Naive thymus-derived CD4-positive, alpha-beta T cell (primary cell): ENCODE results near the gene MARK4. TPM values are rescaled to one million over a fixed set of nuclear protein-coding genes. Genes with fewer than 3 reads are reported as not detected.

Experiments used
- ATAC-seq: fragments of 150-1000 bp; cut with Tn5 transposase; 2 replicates; pipeline ENCODE4 v1.10.0; 2021; ENCODE audit warnings: mild to moderate bottlenecking, moderate library complexity
- CTCF ChIA-PET: fragments of 350-600 bp; sonication (Branson Sonifier 250); formaldehyde crosslinking; loops from one replicate; lab custom pipeline; 2021; ENCODE audit warnings: antibody characterized with exemption; lab: Charles Lee
- POLR2A ChIA-PET: fragments of 350-600 bp; sonication (Branson Sonifier 250); formaldehyde crosslinking; loops from one replicate; lab custom pipeline; 2021; ENCODE audit warnings: antibody characterized with exemption, inconsistent platforms; lab: Charles Lee
- DNase-seq, 9 donors: peaks; one replicate each; pipeline versions ENCODE4 v3.0.0 to v3.0.0-alpha.2; 2020 to 2022; ENCODE audit warnings: mixed read lengths in 1 of 9
- H3K27ac ChIP-seq: one replicate; pipeline ENCODE4 v1.7.0; 2013; ENCODE audit warnings: mild to moderate bottlenecking, low read depth, low read length, moderate library complexity
- H3K27me3 ChIP-seq, 2 donors: one replicate each; pipeline ENCODE4 v1.7.0; 2013; ENCODE audit warnings: low read length in 2 of 2, mild to moderate bottlenecking in 2 of 2, moderate library complexity in 2 of 2; ENCODE audit not compliant: control insufficient read depth in 2 of 2, insufficient read depth in 2 of 2
- H3K36me3 ChIP-seq, 3 experiments: 1 replicate in 2 of 3; 2 replicates in 1 of 3; pipeline ENCODE4 v1.7.0; 2013; ENCODE audit warnings: low read length in 3 of 3, mild to moderate bottlenecking in 3 of 3, moderate library complexity in 1 of 3; ENCODE audit not compliant: insufficient read depth in 3 of 3, control insufficient read depth in 2 of 3
- H3K4me1 ChIP-seq, 2 donors: one replicate each; pipeline ENCODE4 v1.7.0; 2013; ENCODE audit warnings: low read length in 2 of 2, mild to moderate bottlenecking in 2 of 2, moderate library complexity in 1 of 2; ENCODE audit not compliant: control insufficient read depth in 2 of 2, insufficient read depth in 2 of 2
- H3K4me3 ChIP-seq: 2 replicates; pipeline ENCODE4 v1.7.0; 2013; ENCODE audit warnings: mild to moderate bottlenecking, low read length
- H3K9me3 ChIP-seq, 3 experiments: 1 replicate in 2 of 3; 2 replicates in 1 of 3; pipeline ENCODE4 v1.7.0; 2013; ENCODE audit warnings: low read length in 3 of 3; ENCODE audit not compliant: control insufficient read depth in 2 of 3
- H3K27ac Mint-ChIP-seq, 9 donors: one replicate each; pipeline ENCODE4 v1.8.0; 2020 to 2022; ENCODE audit warnings: mixed read lengths in 9 of 9, mild to moderate bottlenecking in 8 of 9, moderate library complexity in 5 of 9, inconsistent platforms in 2 of 9
- H3K27me3 Mint-ChIP-seq, 5 donors: one replicate each; pipeline ENCODE4 v1.8.0; 2021 to 2022; ENCODE audit warnings: mixed read lengths in 5 of 5, mild to moderate bottlenecking in 1 of 5
- H3K36me3 Mint-ChIP-seq, 5 donors: one replicate each; pipeline ENCODE4 v1.8.0; 2020 to 2022; ENCODE audit warnings: mixed read lengths in 5 of 5, mild to moderate bottlenecking in 3 of 5, inconsistent platforms in 1 of 5
- H3K4me1 Mint-ChIP-seq, 7 donors: one replicate each; pipeline ENCODE4 v1.8.0; 2020 to 2022; ENCODE audit warnings: mixed read lengths in 7 of 7, mild to moderate bottlenecking in 3 of 7, inconsistent platforms in 1 of 7
- H3K4me3 Mint-ChIP-seq, 10 donors: one replicate each; pipeline ENCODE4 v1.8.0; 2020 to 2022; ENCODE audit warnings: mild to moderate bottlenecking in 10 of 10, mixed read lengths in 10 of 10, moderate library complexity in 6 of 10, inconsistent platforms in 2 of 10
- H3K9me3 Mint-ChIP-seq, 11 donors: one replicate each; pipeline ENCODE4 v1.8.0; 2020 to 2022; ENCODE audit warnings: mixed read lengths in 11 of 11, mild to moderate bottlenecking in 4 of 11, inconsistent platforms in 1 of 11, moderate library complexity in 1 of 11
- intact Hi-C, 2 donors: fragments of 100-400 bp; cut with micrococcal nuclease; formaldehyde crosslinking; loops; one replicate each; pipeline ENCODE4 v1.15.1; 2023
- polyA plus RNA-seq, 2 donors: library from polyadenylated mRNA; unstranded; fragments of 300-500 nt; fragmentation: Illumina TruSeq; gene quantifications; one replicate each; pipeline ENCODE4 v1.2.3, GENCODE V29; 2021
- total RNA-seq, 6 experiments: library from RNA in 5 of 6; stranded (reverse) in 5 of 6; gene quantifications; 1 replicate in 5 of 6; 2 replicates in 1 of 6; pipeline ENCODE4 v1.2.3 and lab custom pipeline; 2021 to 2026

The MARK4 gene
- total and polyA plus RNA-seq, 7 experiments from 2014 or later: 0.70 to 39.2 (median 22.8) TPM

DNA sequence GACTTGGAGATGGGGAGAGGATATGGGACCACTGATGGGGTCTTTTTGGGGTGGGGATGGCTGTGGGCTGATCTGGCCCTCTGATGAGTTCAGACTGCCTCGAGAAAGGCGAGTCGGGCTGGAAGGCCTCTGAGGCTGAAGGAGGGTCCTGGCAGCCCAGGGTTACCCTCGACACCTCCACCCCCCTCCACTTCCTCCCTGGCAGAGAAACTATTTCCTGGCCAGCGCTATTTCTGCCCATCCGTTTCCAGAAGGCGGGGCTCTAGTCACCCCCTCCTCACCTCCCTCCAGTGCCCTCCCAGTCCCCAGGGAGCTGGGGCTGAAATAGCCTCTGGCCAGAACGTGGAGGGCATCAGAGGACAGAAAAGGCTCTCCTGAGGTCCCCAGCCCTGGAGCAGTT is 15.6 kb upstream of the MARK4 start:
- ChIA-PET POLR2A (no interaction called here), CTCF (no interaction called here)
- Mint-ChIP-seq H3K9me3 (peaks cover 0 to 6% (median 0%) of the 10 kb centered on the region in 11 donors), H3K36me3 (peaks cover 0 to 6% (median 0%) of the 10 kb centered on the region in 5 donors), H3K4me3 (no peak overlapping the region), H3K27me3 (peaks cover 25 to 53% (median 34%) of the 10 kb centered on the region in 5 donors), H3K4me1 (peaks cover 0 to 9% (median 0%) of the 10 kb centered on the region in 7 donors), H3K27ac (no peak overlapping the region)
- peaks cover 0 to 7% of the 10 kb centered on the region in 2 donors for H3K27me3 ChIP-seq
- H3K27ac ChIP-seq: no peak overlapping the region
- no peaks in the 10 kb centered on the region for H3K9me3 ChIP-seq
- ATAC-seq (no peak), DNase-seq (no peak)
- H3K4me3 ChIP-seq: no peak overlapping the region
- no peaks in the 10 kb centered on the region for H3K4me1 ChIP-seq
- no peaks in the 10 kb centered on the region for H3K36me3 ChIP-seq
- intact Hi-C loops: no loop called here

DNA sequence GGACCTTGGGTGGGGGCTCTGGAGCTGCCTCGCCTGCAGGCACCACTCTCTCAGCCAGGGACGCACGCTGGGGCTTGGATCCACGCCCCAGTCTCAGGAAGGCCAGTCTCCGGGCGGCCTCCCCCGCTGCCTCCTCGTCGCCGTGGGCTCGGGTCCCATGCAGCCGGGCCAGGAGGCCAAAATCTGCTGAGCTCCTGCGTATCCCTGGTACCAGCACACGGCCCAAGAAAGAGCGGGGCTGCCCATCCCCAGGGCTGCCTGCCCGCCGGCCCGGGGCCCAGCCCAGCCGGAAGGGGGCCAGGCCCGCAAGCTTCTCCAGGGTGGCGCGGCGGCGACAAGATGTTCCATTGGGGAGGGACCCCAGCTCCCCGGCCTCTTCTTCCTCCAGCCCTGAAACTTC is 12.5 kb upstream of the MARK4 start:
- ChIA-PET CTCF (no interaction called here), POLR2A (no interaction called here)
- intact Hi-C loops: no loop called here
- Histone ChIP-seq H3K4me3 (no peak overlapping the region), H3K27ac (no peak overlapping the region), H3K4me1 (no peaks in the 10 kb centered on the region), H3K36me3 (no peaks in the 10 kb centered on the region), H3K9me3 (no peaks in the 10 kb centered on the region), H3K27me3 (peaks cover 0 to 7% of the 10 kb centered on the region in 2 donors)
- Mint-ChIP-seq H3K27ac (no peak overlapping the region), H3K4me1 (peaks cover 0 to 9% (median 0%) of the 10 kb centered on the region in 7 donors), H3K27me3 (peaks cover 13 to 45% (median 30%) of the 10 kb centered on the region in 5 donors), H3K4me3 (no peak overlapping the region), H3K9me3 (peaks cover 0 to 6% (median 0%) of the 10 kb centered on the region in 11 donors), H3K36me3 (peaks cover 0 to 4% (median 0%) of the 10 kb centered on the region in 5 donors)
- ATAC-seq: no peak
- DNase-seq: no peak

DNA sequence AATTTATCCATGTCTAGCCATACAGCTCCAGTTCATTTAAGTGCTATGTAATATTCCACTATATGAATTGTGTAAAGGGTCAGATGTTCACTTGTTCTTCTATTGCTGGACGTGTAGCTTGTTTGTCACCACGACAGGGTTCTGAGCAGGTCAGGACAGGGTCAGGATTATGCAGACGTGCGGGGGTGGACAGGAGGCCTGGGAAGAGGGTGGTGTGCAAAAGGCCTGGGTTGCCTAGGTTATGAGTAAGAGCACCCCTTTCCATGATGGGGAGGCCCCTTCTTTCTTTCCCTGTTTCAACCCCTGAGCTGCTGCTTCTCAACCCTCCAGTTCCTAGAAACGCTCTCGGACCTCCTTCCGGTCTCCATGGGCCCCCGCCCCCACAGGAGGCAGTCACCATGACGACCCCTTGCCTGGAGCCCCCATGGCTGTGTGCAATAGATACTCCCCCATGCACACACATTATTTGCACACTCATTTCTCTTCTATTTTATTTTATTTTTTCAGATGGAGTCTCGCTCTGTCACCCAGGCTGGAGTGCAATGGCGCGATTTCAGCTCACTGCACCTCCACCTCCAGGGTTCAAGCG is 7.8 kb upstream of the MARK4 start:
- intact Hi-C loops: no loop called here
- Histone ChIP-seq H3K9me3 (no peaks in the 10 kb centered on the region), H3K27ac (no peak overlapping the region), H3K4me1 (no peaks in the 10 kb centered on the region), H3K27me3 (no peaks in the 10 kb centered on the region), H3K4me3 (no peak overlapping the region), H3K36me3 (no peaks in the 10 kb centered on the region)
- no peak overlapping the region for H3K4me3 Mint-ChIP-seq
- no peak overlapping the region for H3K27ac Mint-ChIP-seq
- H3K9me3 Mint-ChIP-seq: no peaks in the 10 kb centered on the region
- H3K4me1 Mint-ChIP-seq: peaks cover 0 to 4% (median 0%) of the 10 kb centered on the region in 7 donors
- DNase-seq: no peak
- CTCF ChIA-PET: no interaction called here
- ATAC-seq: no peak
- peaks cover 4 to 12% (median 8%) of the 10 kb centered on the region in 5 donors for H3K27me3 Mint-ChIP-seq
- POLR2A ChIA-PET: no interaction called here
- no peaks in the 10 kb centered on the region for H3K36me3 Mint-ChIP-seq

DNA sequence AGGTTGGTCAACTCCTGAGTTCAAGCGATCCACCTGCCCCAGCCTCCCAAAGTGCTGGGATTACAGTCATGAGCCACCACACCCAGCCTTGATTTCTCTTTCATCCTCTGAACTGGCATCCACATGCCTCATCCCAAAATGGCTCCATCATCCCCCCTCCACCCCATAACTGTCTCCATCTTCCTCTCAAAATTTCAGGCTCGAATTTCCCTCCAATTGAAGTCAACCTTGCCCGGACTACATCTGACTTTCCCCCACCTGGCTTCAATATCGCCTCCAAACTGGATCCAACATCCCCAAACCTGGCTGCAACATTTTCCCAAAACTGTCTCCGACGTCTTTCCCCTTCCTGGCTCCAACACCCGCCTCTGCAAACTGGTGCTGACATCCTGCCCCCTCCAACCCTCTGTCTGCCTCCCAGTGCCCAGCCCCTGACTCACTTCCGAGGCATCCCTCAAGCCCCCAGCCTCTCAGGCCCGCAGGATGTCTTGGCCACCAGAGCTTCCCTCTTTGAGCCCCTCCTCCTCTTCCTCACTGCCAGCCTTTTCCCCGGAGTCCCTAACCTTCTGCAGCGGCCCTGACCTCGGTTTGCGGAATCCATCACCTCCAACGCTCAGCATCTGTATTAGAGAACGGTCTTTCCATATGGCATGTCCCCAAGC is 6.8 kb upstream of the MARK4 start:
- Histone ChIP-seq H3K27ac (no peak overlapping the region), H3K36me3 (no peaks in the 10 kb centered on the region), H3K9me3 (no peaks in the 10 kb centered on the region), H3K4me1 (no peaks in the 10 kb centered on the region), H3K4me3 (no peak overlapping the region), H3K27me3 (no peaks in the 10 kb centered on the region)
- H3K4me1 Mint-ChIP-seq: peaks cover 0 to 10% (median 3%) of the 10 kb centered on the region in 7 donors
- intact Hi-C loops: no loop called here
- POLR2A ChIA-PET: no interaction called here
- no peak overlapping the region for H3K27ac Mint-ChIP-seq
- ATAC-seq: no peak
- CTCF ChIA-PET: no interaction called here
- no peak for DNase-seq
- H3K4me3 Mint-ChIP-seq: no peak overlapping the region
- H3K36me3 Mint-ChIP-seq: no peaks in the 10 kb centered on the region
- no peaks in the 10 kb centered on the region for H3K9me3 Mint-ChIP-seq
- H3K27me3 Mint-ChIP-seq: peaks cover 4 to 12% (median 8%) of the 10 kb centered on the region in 5 donors

DNA sequence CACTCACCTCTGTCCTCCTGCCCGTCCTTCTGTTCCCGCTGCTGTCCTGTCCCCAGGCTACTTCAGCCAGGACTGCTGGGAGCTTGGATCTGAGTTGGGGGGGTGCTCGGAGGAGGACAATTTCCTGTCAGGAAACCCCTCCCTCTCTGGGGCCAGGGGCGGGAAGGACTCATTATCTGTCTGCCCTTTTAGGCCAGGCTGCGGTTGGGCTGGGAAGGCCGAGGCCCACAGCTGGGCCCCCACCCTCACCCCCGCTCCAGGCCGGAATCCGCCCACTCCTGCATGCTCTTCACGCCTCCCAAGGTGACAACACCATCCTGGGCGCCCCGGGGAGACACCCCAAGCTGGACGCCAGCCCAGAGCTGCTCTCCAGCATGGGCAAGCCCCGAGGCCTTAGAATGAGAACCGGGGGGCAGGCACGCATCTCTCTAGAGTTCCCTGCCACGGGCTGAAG is 5.7 kb upstream of the MARK4 start, which contains the start of gene EXOC3L2:
EXOC3L2 (minus strand) TSS at position 74 of the 454 bp plus-strand sequence. CDS start 6,362 bp downstream, outside the sequence.
- H3K27ac Mint-ChIP-seq: no peak within 1 kb of the TSS
- no peaks in the 10 kb centered on the region for H3K36me3 Mint-ChIP-seq
- no peaks in the 10 kb centered on the region for H3K36me3 ChIP-seq
- no peak within 1 kb of the TSS for H3K4me3 ChIP-seq
- CTCF ChIA-PET: no interaction called here
- H3K4me1 Mint-ChIP-seq: peaks cover 0 to 12% (median 4%) of the 10 kb centered on the region in 7 donors
- H3K27me3 Mint-ChIP-seq: peaks cover 4 to 15% (median 8%) of the 10 kb centered on the region in 5 donors
- no peaks in the 10 kb centered on the region for H3K9me3 ChIP-seq
- H3K4me3 Mint-ChIP-seq: peak within 1 kb of the TSS in 1 of 10 donors; percentile 61
- H3K4me1 ChIP-seq: peaks cover 0 to 2% of the 10 kb centered on the region in 2 donors
- POLR2A ChIA-PET: interaction anchor here (0.6 kb wide), 1 partner anchor 89 kb away, joined by 3 read pairs; no protein-coding TSS in a partner anchor
- ATAC-seq (no peak), DNase-seq (no peak)
- no peaks in the 10 kb centered on the region for H3K27me3 ChIP-seq
- intact Hi-C loops: loop anchor here in 1 of 2 donors (5.0 kb wide), 1 partner anchor 343 kb away; no protein-coding TSS in a partner anchor
- H3K27ac ChIP-seq: no peak within 1 kb of the TSS
- no peaks in the 10 kb centered on the region for H3K9me3 Mint-ChIP-seq

DNA sequence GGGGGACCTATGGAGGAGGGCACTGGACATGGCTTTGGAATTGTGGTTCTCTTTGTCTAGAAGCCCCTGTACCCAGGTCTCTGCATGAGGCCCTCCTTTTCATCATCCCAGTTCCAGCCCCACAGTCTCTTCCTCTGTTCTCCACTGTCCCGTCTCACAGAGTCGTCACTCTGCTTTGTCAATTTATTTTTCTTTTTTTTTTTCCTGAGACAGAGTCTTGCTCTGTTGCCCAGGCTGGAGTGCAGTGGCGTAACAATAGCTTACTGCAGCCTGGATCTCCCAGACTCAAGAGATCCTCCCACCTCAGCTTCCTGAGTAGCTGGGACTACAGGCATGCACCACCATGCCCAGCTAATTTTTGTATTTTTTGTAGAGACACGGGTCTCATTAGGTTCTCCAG is 5.2 kb upstream of the MARK4 start:
- Histone ChIP-seq H3K4me3 (no peak overlapping the region), H3K4me1 (peaks cover 0 to 6% of the 10 kb centered on the region in 2 donors), H3K27ac (no peak overlapping the region), H3K9me3 (no peaks in the 10 kb centered on the region), H3K27me3 (no peaks in the 10 kb centered on the region), H3K36me3 (no peaks in the 10 kb centered on the region)
- ChIA-PET POLR2A (no interaction called here), CTCF (no interaction called here)
- Mint-ChIP-seq H3K4me3 (no peak overlapping the region), H3K27ac (no peak overlapping the region), H3K9me3 (peaks cover 0 to 1% (median 0%) of the 10 kb centered on the region in 11 donors), H3K4me1 (peaks cover 4 to 15% (median 9%) of the 10 kb centered on the region in 7 donors), H3K27me3 (peaks cover 4 to 17% (median 8%) of the 10 kb centered on the region in 5 donors), H3K36me3 (no peaks in the 10 kb centered on the region)
- intact Hi-C loops: loop anchor here in 1 of 2 donors (5.0 kb wide), 1 partner anchor 344 kb away; no protein-coding TSS in a partner anchor
- ATAC-seq (no peak), DNase-seq (no peak)
